Fibroblast of skin of abdomen (primary cell): Measurements from ENCODE around the gene RAB17.
"Not testable (repeated sequence)": the region's sequence is repeated elsewhere in the genome, so short reads cannot be mapped to it uniquely, and the experiment has no call there.

ENCODE experiments used
- DNase-seq: peaks from one replicate; pipeline ENCODE4 v3.0.0-alpha.2; 2013

RAB17 gene

DNA sequence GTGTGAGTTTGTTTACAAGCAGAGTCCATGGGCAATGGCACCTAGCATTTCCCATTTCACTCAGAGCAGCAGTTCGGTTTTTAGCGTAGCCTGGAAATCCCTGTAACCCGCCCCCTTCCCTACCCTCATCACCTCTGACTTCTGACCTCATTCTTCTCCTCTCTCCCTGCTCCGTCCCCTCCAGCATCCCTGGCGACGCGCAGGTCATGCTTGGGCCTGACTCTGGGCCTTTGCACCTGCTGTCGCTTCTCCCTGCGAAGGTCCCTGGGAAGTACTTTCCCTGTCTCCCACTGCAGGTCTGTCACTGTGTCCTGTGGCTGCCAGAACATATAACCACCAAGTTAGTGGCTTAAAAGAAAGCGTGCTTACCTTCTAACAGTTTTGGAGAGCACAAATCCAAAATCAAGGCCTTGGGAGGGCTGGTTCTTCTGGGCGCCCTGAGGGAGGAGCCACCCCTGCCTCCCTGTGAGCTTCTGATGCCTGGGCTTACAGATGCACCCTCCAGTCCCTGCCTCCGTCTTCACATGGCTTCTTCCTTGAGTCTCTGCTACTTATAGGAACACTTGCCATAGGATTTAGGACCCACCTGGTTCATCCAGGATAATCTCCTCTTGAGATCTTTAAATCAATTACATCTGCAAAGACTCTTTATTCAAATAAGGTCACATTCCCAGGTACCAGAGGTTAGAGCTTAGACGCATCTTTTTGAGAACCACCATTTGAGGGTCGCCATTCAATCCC is 8.1 kb upstream of the RAB17 start:
- DNase-seq: no peak

DNA sequence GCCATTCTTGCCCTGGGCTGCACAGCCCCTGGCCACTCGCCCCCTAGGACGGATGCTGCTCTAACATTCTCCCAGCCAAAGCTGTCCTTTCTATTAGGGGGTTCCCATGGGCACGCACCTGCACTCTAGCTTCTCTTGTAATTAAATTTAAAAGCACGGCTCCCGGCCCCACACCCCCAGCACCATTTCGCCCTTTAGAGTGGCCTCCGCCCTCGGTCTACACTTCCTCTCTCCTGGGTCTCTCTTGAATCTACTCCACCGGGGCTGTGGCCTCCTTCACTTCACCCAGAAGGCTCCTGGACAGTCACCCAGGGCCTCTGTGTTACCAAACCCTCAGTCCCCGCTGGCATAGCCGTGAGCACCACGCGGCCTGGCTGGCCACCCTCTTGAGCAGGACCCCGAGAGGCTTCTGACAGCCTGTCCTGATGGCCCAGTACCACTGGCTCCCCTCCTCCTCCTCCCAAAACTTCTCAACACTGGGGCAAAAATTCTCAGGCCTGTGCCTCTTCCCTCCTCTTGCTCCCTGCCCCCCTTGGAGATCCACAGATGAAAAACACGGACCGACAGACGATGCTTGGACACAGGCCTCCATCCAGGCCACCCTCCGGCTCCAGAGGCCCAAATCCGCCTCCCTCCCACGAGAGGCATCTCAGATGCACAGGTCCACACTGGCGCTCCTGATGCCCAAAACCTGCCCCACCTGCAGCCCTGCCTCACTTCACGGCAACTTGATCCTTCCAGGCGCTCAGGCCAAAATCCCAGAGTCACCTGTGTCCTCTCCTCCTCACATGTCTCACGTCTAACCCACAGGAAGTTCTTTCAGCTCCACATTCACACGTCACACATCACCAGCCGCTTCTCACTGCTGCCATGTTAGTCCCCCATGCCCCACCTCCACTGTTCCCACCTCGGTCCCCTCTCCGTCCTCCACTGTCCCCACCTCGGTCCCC is 6.9 kb upstream of the RAB17 start:
- DNase-seq: no peak

DNA sequence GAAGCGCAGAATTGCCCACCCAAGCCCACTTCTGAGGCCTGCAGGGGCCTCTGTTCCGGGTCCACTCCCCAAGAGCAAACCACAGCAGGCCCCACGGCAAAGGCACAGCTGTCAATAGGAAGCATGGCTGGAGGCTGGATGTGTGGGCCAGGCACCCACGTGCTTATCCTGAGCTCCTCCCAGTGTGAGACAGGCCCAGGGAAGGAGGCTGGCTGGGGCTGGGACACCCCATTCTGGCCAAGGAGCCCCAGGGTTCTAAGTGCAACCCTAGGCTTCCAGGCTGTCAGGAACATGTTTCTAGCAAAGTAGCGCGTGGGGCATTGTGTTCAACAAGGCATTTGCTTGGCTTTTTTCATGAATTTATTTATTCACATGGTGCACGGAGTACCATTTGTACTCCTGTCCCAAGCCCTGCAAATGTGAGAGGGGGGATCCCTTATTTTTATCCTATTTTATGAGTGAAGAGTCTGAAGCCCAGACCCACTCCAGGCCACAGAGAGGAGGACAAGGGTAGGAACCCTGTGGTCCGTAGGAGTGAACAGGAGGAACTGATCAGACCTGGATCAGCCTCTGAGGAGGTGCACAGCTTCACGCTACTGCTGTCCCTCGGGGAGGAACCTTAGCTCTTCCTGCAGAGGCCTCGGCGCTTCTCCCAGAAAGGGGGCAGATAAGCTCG is 6.1 kb upstream of the RAB17 start:
- DNase-seq: no peak

DNA sequence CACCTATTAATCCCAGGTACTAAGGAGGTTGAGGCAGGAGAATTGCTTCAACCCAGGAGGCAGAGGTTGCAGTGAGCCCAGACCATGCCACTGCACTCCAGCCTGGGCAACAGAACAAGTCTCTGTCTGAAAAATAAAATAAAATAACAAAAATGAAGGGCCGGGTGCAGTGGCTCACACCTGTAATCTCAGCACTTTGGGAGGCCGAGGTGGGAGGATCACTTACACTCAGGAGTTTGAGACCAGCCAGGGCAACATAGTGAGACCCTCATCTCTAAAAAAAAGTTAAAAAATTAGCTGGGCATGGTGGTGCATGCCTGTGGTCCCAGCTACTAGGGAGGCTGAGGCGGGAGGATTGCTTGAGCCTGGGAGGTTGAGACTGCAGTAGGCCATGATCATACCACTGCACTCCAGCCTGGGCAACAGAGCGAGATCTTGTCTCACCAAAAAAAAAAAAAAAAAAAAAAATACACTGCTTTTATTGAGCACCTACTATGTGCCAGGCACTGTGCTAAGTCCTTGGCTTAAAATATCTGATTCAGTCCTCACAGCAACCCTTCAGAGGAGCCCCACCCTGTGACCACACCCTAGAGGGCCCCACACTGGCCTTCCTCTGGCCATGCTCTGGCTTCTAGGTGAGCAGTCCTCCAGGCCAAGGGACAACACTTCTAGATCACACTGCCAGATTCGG is 5.4 kb upstream of the RAB17 start:
- not testable (repeated sequence) for DNase-seq

DNA sequence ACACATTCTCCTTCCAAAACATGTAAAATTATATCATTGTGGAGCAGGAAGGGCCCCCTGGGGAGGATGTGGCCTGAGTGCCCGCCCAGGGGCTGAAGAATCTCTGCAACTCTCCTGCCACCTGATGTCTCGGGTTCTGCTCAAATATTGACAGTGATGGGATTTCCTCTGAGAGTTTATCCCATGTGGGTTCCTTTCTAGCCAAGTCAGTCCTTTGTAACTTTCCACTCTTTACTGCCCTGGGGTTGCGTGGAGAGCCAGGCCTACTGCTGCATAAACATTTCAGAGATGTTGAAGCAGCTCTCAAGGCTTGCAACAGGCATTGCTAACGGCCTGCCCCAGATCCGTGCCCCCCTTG is 4.0 kb upstream of the RAB17 start:
- DNase-seq: no peak

DNA sequence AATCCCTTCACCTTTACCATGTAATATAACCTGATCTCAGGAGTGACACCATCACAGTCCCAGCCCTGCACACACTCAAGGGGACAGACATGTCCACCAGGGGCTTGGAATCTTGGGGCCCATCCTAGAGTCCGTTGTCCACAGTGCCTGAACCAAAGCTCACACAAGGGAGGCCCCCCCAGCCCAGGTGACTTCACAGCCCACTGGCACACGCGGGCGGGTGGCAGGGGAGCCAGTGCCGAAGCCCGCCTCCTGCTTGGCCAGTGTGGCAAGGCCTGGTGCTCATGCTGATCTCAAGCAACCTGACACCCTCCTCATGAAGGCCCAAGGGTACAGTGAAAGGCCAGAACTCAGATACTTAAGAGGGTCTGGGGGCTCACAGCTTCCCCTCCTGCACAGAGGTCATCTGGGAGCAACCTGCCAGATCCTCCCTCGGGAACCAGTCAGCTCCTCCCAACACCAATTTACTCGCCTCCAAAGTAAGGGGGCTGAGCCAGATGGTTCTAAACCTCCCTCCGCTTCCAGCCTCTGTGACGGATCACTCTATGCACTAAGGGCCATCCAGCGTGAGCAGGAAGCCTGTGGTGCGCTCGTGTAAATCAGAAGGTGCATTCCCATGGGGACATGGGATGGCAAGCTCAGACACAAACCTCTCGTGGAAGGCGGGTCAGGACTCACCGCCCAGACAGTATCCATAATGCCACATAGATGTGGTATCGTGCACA is 3.2 kb upstream of the RAB17 start:
- no peak for DNase-seq

DNA sequence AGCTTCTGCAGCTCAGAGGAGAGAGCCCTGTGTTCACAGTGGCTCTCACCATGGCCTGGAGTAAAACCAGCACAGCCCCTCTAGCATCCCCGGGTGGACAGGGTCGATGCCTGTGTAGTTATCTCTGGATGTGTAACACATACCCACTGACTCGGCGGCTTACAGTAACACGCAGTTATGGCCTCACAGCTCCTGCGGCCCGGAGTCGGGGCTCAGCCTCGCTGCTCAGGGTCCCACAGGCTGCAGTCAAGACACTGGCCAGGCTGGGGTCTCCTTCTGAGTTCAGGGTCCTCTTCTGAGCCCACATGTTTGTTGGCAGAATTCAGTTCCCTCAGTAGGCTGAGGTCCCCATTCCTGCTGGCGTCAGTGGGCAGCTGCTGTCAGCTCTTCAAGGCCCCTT is 2.5 kb upstream of the RAB17 start:
- no peak for DNase-seq

DNA sequence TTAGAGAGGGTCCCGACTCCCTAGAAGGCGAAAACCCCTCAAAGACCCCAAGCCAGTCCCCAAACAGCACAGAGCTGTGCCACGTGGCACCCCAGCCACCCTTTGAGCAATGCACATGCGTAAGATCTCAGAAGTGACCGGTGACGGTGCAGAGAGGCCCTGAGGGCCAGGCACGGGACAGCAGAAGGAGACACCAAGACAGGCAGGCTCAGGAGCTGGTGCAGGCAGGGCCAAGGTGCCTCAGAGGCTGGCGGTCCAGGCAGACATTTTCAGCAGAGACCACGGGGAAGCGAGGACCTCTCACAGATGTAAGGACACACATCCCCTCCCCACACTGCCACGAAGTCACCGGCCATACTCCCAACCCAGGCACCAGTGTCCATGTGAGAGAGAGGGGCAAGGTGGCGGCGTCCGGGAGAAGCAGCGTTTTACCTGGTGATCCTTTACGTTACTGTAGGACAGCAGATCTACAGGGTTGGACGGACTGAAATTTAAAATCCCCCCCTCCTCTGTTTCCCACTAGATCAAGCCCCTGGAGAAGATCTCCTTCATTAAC is 2.0 kb upstream of the RAB17 start:
- no peak for DNase-seq

DNA sequence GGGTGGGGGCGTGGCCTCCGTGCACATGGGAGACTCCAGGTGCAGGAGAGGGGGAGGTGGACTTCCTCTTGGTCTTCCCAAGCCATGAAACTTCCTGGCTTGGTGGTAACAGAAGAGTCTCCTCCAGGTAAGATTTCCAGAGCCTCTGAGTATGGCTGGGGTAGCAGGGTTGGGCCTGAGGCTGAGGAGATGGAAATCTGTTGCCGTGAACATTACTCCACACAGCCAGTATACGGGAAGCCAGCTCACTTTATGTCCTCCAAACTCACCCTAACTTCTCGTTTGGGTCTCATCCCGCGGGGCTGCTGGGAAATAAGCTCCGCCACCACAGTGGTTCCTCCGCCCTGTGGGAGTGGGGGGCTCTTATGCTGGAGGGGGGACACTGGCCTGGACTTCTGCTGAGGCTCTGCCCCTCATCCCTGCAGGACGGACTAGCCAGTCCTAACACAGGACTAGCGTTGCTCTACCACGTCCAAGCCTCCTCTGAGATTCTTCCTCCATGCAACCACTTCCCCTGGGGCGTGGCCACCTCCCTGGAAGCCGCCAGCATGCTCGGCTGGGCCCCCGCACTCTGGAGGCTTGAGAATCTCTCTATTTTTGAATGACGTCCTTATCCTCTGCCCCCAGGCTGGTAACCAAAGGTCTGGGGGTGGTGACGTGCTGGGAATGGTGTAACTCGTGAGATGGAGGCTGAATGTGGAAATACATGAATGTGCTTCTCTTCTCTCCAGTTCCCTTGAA is 777 bp upstream of the RAB17 start:
- DNase-seq: no peak

DNA sequence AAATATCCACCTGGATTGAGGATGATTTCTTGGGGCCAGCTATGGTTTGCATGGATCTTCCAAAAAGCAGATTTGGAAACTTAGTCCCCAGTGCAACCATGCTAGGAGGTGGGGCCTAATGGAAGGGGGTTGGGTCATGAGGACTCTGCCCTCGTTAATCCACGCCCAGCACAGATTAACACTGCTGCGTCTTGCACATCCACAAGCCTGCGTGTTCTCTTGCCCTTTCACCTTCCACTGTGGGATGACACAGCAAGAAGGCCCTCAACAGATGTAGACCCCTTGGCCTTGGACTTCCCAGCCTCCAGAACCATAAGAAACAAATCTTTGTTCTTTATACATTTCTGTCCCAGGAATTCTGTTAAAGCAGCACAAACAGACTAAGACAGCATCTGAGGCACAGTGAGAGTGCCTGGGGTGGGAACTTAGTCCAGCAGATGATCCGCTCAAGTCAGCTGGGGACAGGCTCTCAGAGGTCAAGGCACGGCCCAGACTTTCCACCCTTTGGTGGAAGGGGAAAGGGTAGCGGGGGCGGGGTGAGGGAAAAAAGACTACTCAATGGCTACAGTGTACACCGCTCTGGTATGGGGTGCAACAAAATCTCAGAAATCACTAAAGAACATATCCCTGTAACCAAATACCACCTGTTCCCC is 2.4 kb downstream of the RAB17 start:
- no peak for DNase-seq

DNA sequence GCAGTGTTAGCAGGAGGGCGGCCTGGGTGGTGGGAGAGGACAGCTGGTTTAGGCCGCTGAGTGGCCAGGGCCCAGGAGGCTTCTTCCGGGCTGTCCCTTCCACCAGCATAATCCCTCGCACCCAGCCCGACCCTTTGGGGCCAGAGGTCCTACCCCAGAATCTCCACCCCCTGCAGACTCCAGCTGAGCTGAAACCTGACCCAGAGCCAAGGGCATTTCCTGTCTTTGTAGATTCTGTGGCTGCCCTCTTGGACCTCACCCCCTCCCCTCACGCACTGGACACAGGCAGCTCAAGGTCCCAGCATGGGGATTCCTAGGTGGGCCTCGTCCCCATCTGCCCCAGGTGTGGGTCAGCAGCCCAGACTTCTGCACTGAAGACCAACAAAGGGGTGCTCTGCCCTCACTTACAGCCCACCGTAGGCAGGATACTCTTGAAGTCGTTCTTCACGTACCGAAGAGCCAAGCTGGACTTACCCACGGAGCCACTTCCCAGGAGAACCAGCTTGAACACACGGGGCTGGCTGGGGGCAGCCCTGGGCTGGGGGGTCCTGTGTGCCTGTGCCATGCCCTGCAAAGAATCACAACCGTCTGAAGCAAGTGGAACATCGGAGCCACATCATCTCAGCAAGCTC is 4.8 kb downstream of the RAB17 start:
- DNase-seq: no peak

DNA sequence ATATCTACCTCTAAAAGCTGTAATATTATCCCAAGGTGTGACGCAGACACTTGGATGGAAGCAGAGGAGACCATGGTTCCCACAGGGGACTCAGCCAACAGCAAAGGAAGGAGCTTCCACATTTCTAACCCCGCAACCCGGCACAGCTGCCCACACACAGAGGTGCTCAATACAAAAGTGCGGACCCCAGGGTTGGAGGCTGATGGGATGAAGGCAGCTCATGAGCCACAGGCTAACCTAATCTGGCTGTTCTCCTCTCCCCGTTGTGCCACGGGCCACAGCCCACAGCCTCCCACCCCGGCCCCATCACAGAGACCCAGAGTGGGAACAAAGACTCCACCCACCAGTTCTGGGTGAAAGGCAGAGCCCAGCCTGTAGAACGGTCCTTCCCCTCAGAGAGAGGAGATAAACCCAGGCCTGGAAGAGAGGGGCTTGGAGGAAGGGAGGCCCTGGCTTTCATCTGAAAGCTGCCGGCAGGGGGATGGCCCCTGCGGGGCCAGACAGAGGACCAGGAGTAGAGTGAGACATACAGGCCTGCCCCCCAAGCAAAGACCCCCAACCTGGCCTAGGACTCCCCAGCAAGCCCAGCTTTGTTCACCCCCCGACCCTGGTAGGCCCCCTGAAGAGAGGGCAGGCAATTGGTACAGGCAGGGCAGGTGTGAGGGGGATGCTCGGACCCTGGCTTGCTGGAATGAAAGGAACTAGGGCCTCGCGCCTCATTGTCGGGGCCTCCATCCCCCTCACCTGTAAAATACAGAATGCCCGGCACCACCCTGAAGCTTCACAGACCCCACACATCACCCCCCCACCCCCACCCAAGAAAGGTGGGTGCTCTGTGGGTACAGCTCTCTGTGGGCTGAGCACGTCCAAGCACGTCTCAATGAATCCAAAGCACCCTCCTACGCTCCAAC is 6.9 kb downstream of the RAB17 start:
- DNase-seq: no peak

DNA sequence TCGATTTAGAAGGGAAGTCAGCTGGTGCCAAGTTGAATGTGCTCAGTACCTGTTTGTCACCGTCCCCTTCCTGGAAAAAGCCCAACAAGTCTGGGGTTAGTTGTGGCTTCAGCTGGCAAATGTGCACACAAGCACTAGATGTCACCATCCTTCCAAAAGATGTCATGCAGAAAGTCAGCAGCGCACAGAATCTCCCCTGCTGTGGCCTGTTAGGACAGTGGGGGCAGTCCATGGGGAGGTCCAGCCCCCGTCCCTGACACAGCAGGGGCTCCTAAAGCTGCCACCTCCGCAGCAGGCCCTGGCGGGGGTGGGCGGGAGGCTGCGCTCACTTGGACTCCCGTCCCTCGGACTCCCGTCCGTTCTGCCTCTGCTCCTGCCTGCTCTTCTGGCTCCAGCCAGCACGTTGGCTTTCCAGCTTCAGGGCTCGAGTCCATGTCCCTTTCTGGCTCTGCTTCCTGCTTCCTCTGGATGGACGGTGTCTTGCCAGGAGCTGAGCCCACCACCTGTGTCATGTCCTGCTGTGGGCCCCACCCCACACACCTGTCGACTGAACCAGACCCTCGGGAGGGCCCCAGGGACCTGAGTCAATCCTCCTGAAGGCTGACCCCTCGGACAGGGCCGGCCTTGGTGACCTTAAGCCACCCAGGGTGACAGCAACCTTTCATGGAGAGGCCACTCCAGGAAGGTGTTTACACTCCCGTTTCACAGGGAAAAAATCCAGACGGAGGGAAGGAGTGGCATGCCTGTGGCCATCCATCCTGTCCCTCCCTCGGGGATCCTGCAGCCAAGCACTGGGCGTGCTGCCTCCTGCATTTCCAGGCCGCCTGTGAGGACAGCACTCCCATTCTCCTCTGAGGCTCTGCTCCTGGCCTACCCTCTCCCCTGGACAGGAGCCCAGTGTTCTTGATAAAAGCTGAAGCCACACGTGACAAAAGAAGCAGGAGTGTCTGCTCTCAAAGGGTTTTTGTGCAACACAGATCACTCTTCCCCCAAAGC is 8.5 kb downstream of the RAB17 start:
- peak; percentile 62 for DNase-seq

DNA sequence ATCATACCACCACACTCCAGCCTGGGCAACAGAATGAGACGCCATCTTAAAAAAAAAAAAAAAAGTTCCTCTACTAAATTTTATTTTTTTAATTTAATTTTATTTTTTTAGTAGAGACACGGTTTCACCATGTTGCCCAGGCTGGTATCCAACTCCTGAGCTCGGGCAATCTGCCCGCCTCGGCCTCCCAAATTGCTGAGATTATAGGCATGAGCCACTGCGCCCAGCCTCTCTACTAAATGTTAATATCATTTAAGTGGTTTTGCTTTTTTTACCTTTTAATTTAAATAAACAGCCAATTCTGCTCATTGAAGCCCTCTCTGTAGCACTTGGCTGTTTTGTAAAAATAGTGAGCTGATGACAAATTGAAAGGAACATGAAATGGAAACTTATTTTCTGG is 9.2 kb downstream of the RAB17 start:
- no peak for DNase-seq

DNA sequence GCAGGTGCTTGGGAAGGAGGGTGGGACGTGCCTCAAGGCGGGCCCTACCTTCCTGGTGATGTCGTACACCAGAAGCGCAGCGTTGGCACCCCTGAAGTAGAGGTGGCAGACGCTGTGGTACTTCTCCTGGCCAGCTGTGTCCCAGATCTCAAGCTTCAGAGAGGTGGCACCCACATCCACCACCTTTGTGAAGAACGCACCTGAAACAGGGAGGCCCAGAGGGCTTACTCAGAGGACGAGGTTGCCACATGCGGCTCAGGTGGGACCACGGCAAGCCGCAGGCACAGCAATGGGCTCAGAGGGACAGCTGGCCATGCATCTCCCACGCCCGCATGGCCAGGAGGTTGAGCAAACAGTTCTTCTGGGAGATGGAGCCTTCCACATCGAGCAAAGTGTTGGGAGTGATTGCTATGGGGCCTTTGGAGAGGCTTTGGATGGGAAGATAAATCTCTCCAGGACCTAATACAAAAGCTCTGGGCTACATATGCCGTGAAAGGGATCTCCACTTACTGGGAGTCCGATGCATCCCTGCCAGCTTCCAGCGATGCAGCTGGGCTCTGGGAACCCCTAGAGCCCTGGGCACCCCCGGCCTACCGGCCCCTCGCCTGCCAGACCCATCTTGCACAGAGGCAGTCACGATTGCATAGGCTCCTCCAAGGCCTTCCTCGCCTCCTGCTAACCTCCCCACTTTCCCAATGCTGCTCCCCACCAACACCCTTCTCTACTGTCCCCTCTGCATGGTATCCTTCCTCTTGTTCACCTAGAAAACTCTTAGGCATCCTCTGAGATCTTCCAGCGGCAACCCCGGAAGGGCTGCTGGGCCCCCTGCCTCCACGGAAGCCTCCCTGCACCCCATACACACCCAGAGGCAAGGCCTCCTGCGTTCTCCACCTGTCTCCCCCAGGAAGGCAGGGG is 12.3 kb downstream of the RAB17 start:
- no peak for DNase-seq

DNA sequence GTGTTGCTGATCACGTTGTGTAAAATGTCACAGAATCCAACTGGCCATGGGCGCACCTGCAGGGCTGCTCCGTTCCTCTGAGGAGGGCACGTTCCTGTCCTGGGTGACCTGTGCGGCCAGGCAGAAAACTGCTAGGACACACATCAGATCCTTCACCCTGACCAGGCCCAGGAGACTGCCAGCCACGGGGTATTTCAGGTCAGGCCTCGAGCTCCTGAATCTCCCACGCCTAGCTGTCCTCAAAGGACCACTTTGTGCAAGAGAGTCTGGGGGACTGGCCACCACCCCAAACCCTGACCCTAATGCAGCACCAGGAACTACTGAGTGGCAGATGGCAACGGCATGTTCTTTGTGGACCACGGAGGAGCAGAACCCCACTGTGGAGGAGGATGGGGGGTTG is 13.1 kb downstream of the RAB17 start:
- DNase-seq: no peak
